ENCODE results near the gene SCN7A.

GRCh38 chr2:166404831-166405568 is 89.0 kb downstream of the SCN7A start:
- TF ChIP-seq POLR2AphosphoS5 (IDR thresholded peaks at IDR 0.05; ENCODE audit: low read depth, low read length) (no peak), FOXP2 (optimal IDR thresholded peaks at IDR 0.05; ENCODE audit: borderline replicate concordance, extremely low read depth, extremely low read length, insufficient read depth) (no peak), SIN3A (IDR thresholded peaks at IDR 0.05; ENCODE audit: borderline replicate concordance, insufficient read depth, low read length) (no peak), TAF1 (IDR thresholded peaks at IDR 0.05; ENCODE audit: borderline replicate concordance, insufficient read depth, low read length) (no peak)
- TF ChIP-seq, protein P1, sequence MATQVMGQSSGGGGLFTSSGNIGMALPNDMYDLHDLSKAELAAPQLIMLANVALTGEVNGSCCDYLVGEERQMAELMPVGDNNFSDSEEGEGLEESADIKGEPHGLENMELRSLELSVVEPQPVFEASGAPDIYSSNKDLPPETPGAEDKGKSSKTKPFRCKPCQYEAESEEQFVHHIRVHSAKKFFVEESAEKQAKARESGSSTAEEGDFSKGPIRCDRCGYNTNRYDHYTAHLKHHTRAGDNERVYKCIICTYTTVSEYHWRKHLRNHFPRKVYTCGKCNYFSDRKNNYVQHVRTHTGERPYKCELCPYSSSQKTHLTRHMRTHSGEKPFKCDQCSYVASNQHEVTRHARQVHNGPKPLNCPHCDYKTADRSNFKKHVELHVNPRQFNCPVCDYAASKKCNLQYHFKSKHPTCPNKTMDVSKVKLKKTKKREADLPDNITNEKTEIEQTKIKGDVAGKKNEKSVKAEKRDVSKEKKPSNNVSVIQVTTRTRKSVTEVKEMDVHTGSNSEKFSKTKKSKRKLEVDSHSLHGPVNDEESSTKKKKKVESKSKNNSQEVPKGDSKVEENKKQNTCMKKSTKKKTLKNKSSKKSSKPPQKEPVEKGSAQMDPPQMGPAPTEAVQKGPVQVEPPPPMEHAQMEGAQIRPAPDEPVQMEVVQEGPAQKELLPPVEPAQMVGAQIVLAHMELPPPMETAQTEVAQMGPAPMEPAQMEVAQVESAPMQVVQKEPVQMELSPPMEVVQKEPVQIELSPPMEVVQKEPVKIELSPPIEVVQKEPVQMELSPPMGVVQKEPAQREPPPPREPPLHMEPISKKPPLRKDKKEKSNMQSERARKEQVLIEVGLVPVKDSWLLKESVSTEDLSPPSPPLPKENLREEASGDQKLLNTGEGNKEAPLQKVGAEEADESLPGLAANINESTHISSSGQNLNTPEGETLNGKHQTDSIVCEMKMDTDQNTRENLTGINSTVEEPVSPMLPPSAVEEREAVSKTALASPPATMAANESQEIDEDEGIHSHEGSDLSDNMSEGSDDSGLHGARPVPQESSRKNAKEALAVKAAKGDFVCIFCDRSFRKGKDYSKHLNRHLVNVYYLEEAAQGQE (IDR thresholded peaks at IDR 0.05; ENCODE audit: insufficient read depth in 1 of 2, low read depth in 2 of 2, low read length in 2 of 2): no peak

Measured in PFSK-1 (cell line).